Measurements from ENCODE around the gene DCLK1. TPM values are rescaled to one million over a fixed set of nuclear protein-coding genes. Genes with fewer than 3 reads are reported as not detected.

The DCLK1 gene
- total RNA-seq, 1 experiment from 2014 or later: not detected

GRCh38 chr13:35988648-35989081 is 142.5 kb downstream of the DCLK1 start:
- H3K27ac ChIP-seq (ENCODE audit: low read length): no peak overlapping the region
- H3K4me3 ChIP-seq (ENCODE audit: low read depth in 2 of 2, low read length in 2 of 2): no peak overlapping the region
- H3K4me1 ChIP-seq (ENCODE audit: control insufficient read depth, insufficient read depth, low read length): no peaks in the 10 kb centered on the region
- no peak for DNase-seq (ENCODE audit: low read depth, low spot score)
- POLR2A ChIA-PET: no interaction called here
- no peak for TF ChIP-seq REST (IDR thresholded peaks at IDR 0.05; ENCODE audit: insufficient read depth in 1 of 2, low read depth in 2 of 2, low read length in 1 of 2)
- no peak for TF ChIP-seq SIN3A (IDR thresholded peaks at IDR 0.05; ENCODE audit: borderline replicate concordance, insufficient read depth, low read depth, low read length)
- TF ChIP-seq, protein P1, sequence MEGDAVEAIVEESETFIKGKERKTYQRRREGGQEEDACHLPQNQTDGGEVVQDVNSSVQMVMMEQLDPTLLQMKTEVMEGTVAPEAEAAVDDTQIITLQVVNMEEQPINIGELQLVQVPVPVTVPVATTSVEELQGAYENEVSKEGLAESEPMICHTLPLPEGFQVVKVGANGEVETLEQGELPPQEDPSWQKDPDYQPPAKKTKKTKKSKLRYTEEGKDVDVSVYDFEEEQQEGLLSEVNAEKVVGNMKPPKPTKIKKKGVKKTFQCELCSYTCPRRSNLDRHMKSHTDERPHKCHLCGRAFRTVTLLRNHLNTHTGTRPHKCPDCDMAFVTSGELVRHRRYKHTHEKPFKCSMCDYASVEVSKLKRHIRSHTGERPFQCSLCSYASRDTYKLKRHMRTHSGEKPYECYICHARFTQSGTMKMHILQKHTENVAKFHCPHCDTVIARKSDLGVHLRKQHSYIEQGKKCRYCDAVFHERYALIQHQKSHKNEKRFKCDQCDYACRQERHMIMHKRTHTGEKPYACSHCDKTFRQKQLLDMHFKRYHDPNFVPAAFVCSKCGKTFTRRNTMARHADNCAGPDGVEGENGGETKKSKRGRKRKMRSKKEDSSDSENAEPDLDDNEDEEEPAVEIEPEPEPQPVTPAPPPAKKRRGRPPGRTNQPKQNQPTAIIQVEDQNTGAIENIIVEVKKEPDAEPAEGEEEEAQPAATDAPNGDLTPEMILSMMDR (IDR thresholded peaks at IDR 0.05): no peak
- no TSS peak for BruUV-seq (replicated peaks)
- in situ Hi-C loops (cut with HindIII; ENCODE audit: low pct_unique_long_range_greater_than_20kb, low sequenced_read_pairs): no loop called here
- no peak for ATAC-seq
- H3K27me3 ChIP-seq (ENCODE audit: control insufficient read depth, insufficient read depth, low read length): no peaks in the 10 kb centered on the region
- intact Hi-C loops (cut with micrococcal nuclease; ENCODE audit: unreplicated experiment): no loop called here
- H3K36me3 ChIP-seq (ENCODE audit: control insufficient read depth, insufficient read depth, low read length): no peaks in the 10 kb centered on the region
- no peaks in the 10 kb centered on the region for H3K9me3 ChIP-seq (ENCODE audit: control insufficient read depth, insufficient read depth, low read depth, low read length)
- CTCF ChIA-PET: no interaction called here

- Histone ChIP-seq H3K36me3 (ENCODE audit: control insufficient read depth, insufficient read depth, low read length) (no peaks in the 10 kb centered on the region), H3K4me3 (ENCODE audit: low read depth in 2 of 2, low read length in 2 of 2) (no peak overlapping the region), H3K9me3 (ENCODE audit: control insufficient read depth, insufficient read depth, low read depth, low read length) (no peaks in the 10 kb centered on the region), H3K27ac (ENCODE audit: low read length) (no peak overlapping the region), H3K27me3 (ENCODE audit: control insufficient read depth, insufficient read depth, low read length) (no peaks in the 10 kb centered on the region), H3K4me1 (ENCODE audit: control insufficient read depth, insufficient read depth, low read length) (no peaks in the 10 kb centered on the region)
- ChIA-PET POLR2A (no interaction called here), CTCF (no interaction called here)
- intact Hi-C loops (cut with micrococcal nuclease; ENCODE audit: unreplicated experiment): no loop called here
- TF ChIP-seq SIN3A (IDR thresholded peaks at IDR 0.05; ENCODE audit: borderline replicate concordance, insufficient read depth, low read depth, low read length) (no peak), REST (IDR thresholded peaks at IDR 0.05; ENCODE audit: insufficient read depth in 1 of 2, low read depth in 2 of 2, low read length in 1 of 2) (no peak), TCF7L2 (IDR thresholded peaks at IDR 0.05; ENCODE audit: low read depth, low read length) (no peak), POLR2AphosphoS5 (IDR thresholded peaks at IDR 0.05; ENCODE audit: low read depth, low read length) (no peak)
- TF ChIP-seq, protein P1 (IDR thresholded peaks at IDR 0.05): no peak
- DNase-seq (ENCODE audit: low read depth, low spot score) (no peak), ATAC-seq (no peak)
- in situ Hi-C loops (cut with HindIII; ENCODE audit: low pct_unique_long_range_greater_than_20kb, low sequenced_read_pairs): no loop called here
- BruUV-seq (replicated peaks): no TSS peak
Observed at GRCh38 chr13:35987572-35988513, 143.3 kb downstream of the DCLK1 start.
